Muscle layer of duodenum (tissue), 2 donors: ENCODE measurements around the gene MYLK4.

Experiments
- H3K27ac ChIP-seq: one replicate; pipeline ENCODE4 v1.7.0; 2013; ENCODE audit warnings: mild to moderate bottlenecking, low read length
- H3K27me3 ChIP-seq: one replicate; pipeline ENCODE4 v1.7.0; 2013; ENCODE audit warnings: low read depth, mild to moderate bottlenecking, control low read depth, low read length
- H3K36me3 ChIP-seq, 2 donors: one replicate each; pipeline ENCODE4 v1.7.0; 2013; ENCODE audit warnings: low read length in 2 of 2, control low read depth in 1 of 2, mild to moderate bottlenecking in 1 of 2; ENCODE audit not compliant: insufficient read depth in 2 of 2, control insufficient read depth in 1 of 2
- H3K4me1 ChIP-seq, 2 donors: one replicate each; pipeline ENCODE4 v1.7.0; 2013; ENCODE audit warnings: low read length in 2 of 2, mild to moderate bottlenecking in 2 of 2, control low read depth in 1 of 2, moderate library complexity in 1 of 2; ENCODE audit not compliant: insufficient read depth in 2 of 2, control insufficient read depth in 1 of 2
- H3K4me3 ChIP-seq, 2 donors: one replicate each; pipeline ENCODE4 v1.7.0; 2013; ENCODE audit warnings: low read length in 2 of 2, low read depth in 1 of 2, mild to moderate bottlenecking in 1 of 2
- H3K9me3 ChIP-seq, 2 donors: one replicate each; pipeline ENCODE4 v1.7.0; 2013; ENCODE audit warnings: low read length in 2 of 2, control low read depth in 1 of 2, mild to moderate bottlenecking in 1 of 2; ENCODE audit not compliant: control insufficient read depth in 1 of 2
- donor health status: healthy.

The MYLK4 gene

GRCh38 chr6:2616811-2617210 lies 133.9 kb downstream of the MYLK4 start:
- no peak overlapping the region for H3K27ac ChIP-seq

GRCh38 chr6:2615251-2615650 lies 135.5 kb downstream of the MYLK4 start:
- Histone ChIP-seq H3K27me3 (no peaks in the 10 kb centered on the region), H3K36me3 (no peaks in the 10 kb centered on the region), H3K4me1 (no peaks in the 10 kb centered on the region), H3K9me3 (no peaks in the 10 kb centered on the region), H3K27ac (no peak overlapping the region), H3K4me3 (no peak overlapping the region)

More at GRCh38 chr6:2616811-2617210, 133.9 kb downstream of the MYLK4 start:
- Histone ChIP-seq H3K27me3 (no peaks in the 10 kb centered on the region), H3K9me3 (no peaks in the 10 kb centered on the region), H3K36me3 (no peaks in the 10 kb centered on the region), H3K4me1 (no peaks in the 10 kb centered on the region), H3K4me3 (no peak overlapping the region)

- no peaks in the 10 kb centered on the region for H3K27me3 ChIP-seq
- H3K4me1 ChIP-seq = no peaks in the 10 kb centered on the region
- no peak overlapping the region for H3K27ac ChIP-seq
- no peaks in the 10 kb centered on the region for H3K36me3 ChIP-seq
- no peak overlapping the region for H3K4me3 ChIP-seq
- H3K9me3 ChIP-seq = no peaks in the 10 kb centered on the region
Observed at GRCh38 chr6:2614846-2615245, 135.9 kb downstream of the MYLK4 start.

GRCh38 chr6:2614155-2614554 lies 136.6 kb downstream of the MYLK4 start:
- H3K4me3 ChIP-seq = no peak overlapping the region
- no peaks in the 10 kb centered on the region for H3K4me1 ChIP-seq
- H3K27me3 ChIP-seq = no peaks in the 10 kb centered on the region
- no peaks in the 10 kb centered on the region for H3K36me3 ChIP-seq
- H3K27ac ChIP-seq = no peak overlapping the region
- no peaks in the 10 kb centered on the region for H3K9me3 ChIP-seq
